DOHH2 (cell line): ENCODE data around the gene OPRD1.

ENCODE experiments used
- EZH2phosphoT487 ChIP-seq: fragments of 200-600 bp; sonication (generic); IDR thresholded peaks from 2 replicates; pipeline ENCODE4 v1.6.1; 2017; ENCODE audit warnings: borderline replicate concordance, mild to moderate bottlenecking, antibody characterized with exemption, low read length, moderate library complexity, mixed read lengths
- TF ChIP-seq, protein P1 (sequence below): fragments of 200-600 bp; sonication (generic); IDR thresholded peaks from one replicate; pipeline ENCODE4 v1.5.1; 2014; ENCODE audit warnings: antibody characterized with exemption, mild to moderate bottlenecking, low read depth, low read length; ENCODE audit not compliant: poor library complexity, severe bottlenecking

DNA sequence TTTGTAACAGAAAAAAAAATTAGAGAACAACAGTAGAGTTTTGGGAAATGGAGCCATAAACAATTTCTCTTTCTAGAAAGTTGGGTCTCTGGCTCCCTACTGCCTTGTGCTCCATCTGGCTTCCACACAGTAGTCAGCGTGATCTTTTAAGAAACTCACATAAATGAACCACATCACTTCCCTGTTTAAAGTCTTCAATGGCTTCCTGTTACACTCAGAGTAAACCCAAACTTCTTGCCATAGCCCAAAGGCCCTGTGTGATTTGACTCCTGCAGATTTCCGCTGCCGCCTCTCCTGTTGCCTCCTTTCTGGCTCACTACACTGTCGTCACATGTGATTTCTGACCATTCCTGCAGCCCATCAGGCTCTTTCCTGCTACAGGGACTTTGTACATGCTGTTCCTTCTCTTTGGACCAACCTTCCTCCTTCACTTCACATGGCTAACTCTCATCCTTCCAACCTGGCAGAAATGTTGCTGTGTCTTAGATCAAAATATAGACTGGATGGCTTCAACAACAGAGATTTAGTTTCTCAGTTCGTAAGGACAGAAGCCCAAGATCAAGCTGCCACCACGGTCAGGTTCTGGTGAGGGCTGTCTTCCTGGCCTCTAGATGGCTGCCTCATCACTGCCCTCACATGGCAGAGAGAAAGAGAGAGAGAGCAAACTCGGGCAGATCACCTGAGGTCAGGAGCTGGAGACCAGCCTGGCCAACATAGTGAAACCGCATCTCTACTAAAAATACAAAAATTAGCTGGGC is 34.0 kb downstream of the OPRD1 start:
- TF ChIP-seq, protein P1, sequence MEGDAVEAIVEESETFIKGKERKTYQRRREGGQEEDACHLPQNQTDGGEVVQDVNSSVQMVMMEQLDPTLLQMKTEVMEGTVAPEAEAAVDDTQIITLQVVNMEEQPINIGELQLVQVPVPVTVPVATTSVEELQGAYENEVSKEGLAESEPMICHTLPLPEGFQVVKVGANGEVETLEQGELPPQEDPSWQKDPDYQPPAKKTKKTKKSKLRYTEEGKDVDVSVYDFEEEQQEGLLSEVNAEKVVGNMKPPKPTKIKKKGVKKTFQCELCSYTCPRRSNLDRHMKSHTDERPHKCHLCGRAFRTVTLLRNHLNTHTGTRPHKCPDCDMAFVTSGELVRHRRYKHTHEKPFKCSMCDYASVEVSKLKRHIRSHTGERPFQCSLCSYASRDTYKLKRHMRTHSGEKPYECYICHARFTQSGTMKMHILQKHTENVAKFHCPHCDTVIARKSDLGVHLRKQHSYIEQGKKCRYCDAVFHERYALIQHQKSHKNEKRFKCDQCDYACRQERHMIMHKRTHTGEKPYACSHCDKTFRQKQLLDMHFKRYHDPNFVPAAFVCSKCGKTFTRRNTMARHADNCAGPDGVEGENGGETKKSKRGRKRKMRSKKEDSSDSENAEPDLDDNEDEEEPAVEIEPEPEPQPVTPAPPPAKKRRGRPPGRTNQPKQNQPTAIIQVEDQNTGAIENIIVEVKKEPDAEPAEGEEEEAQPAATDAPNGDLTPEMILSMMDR, result peak; percentile 35
- TF ChIP-seq EZH2phosphoT487, result no peak
